ENCODE results near the gene FILIP1. TPM values are rescaled to one million over a fixed set of nuclear protein-coding genes. Genes with fewer than 3 reads are reported as not detected.

The FILIP1 gene
- total and polyA plus RNA-seq, 10 of the 15 experiments (the other 5 are each of a cell fraction or from before 2014, with no cell fraction given): 0.23 to 2.0 (median 0.44) TPM

- H3K9me3 ChIP-seq (replicated peaks; ENCODE audit: control insufficient read depth, insufficient read depth, low read length): no peaks in the 10 kb centered on the region; the same call in 2 of the 3 replicates
- H3K9ac ChIP-seq (ENCODE audit: control insufficient read depth, insufficient read depth, low read length): no peak overlapping the region
- in situ Hi-C loops (cut with MboI): no loop called here
- no peaks in the 10 kb centered on the region for H3K4me1 ChIP-seq (ENCODE audit: control insufficient read depth, insufficient read depth, low read length)
- ChIA-PET POLR2A (no interaction called here), CTCF (interaction anchor here (1.1 to 1.2 kb wide), 2 partner anchors 10 to 99 kb away, joined by 3 to 4 read pairs; no protein-coding TSS in a partner anchor), RAD21 (ENCODE audit: unreplicated experiment) (no interaction called here), SMC1A (ENCODE audit: uncharacterized antibody, unreplicated experiment) (no interaction called here)
- H3K27me3 ChIP-seq (replicated peaks in 1 of 2; ENCODE audit: control insufficient read depth in 2 of 2, insufficient read depth in 2 of 2, low read length in 1 of 2): no peaks in the 10 kb centered on the region
- ATAC-seq (no peak), DNase-seq (ENCODE audit: low read depth, low spot score) (no peak), FAIRE-seq (no peak)
- no peak overlapping the region for H3K27ac ChIP-seq (ENCODE audit: control insufficient read depth, insufficient read depth)
- H2AFZ ChIP-seq (ENCODE audit: control insufficient read depth, low read depth, low read length): no peak overlapping the region
- no peak overlapping the region for H3K4me2 ChIP-seq (ENCODE audit: control insufficient read depth, insufficient read depth)
- no peak overlapping the region for H3K4me3 ChIP-seq
- no peaks in the 10 kb centered on the region for H4K20me1 ChIP-seq (ENCODE audit: control insufficient read depth, insufficient read depth)
- intact Hi-C loops (cut with micrococcal nuclease; ENCODE audit: unreplicated experiment): no loop called here
- 62% methylated on average over 6 of the region's 6 CpGs for WGBS (ENCODE audit: insufficient coverage, insufficient replicate concordance, low lambda C conversion rate, missing lambda C conversion rate)
- H3K36me3 ChIP-seq (ENCODE audit: control insufficient read depth in 2 of 2, insufficient read depth in 2 of 2, low read length in 1 of 2): no peaks in the 10 kb centered on the region
- BruUV-seq (replicated peaks): no TSS peak
- no peak for TF ChIP-seq CBFB (IDR thresholded peaks at IDR 0.05; ENCODE audit: low read depth)
- no peak for TF ChIP-seq KLF5 (IDR thresholded peaks at IDR 0.05; ENCODE audit: partially characterized antibody)
- no peak for TF ChIP-seq NKRF (conservative IDR thresholded peaks at IDR 0.05)
- no peak for TF ChIP-seq PRDM15 (CRISPR knock-in tag; IDR thresholded peaks at IDR 0.05)
- TF ChIP-seq EED (IDR thresholded peaks at IDR 0.05; ENCODE audit: low read depth): no peak
- TF ChIP-seq ZBTB4 (CRISPR knock-in tag; IDR thresholded peaks at IDR 0.05): no peak
- H3K79me2 ChIP-seq (ENCODE audit: control insufficient read depth, insufficient read depth, low read length): no peaks in the 10 kb centered on the region
These were observed 97.4 kb downstream of the FILIP1 start for GRCh38 chr6:75396005-75396800.

Measured in GM12878 (cell line).